HFFc6 (cell line): ENCODE data around the gene PCBD1. TPM values are rescaled to one million over a fixed set of nuclear protein-coding genes. Genes with fewer than 3 reads are reported as not detected.

ENCODE experiments used
- DNase-seq: peaks from one replicate; pipeline ENCODE4 v3.0.0-alpha.2; 2018
- H3K27ac Mint-ChIP-seq: 2 replicates; pipeline ENCODE4 v1.8.0; 2020; ENCODE audit warnings: mild to moderate bottlenecking, mixed read lengths
- H3K27me3 Mint-ChIP-seq: 2 replicates; pipeline ENCODE4 v1.8.0; 2021; ENCODE audit warnings: mild to moderate bottlenecking, moderate library complexity, mixed read lengths; ENCODE audit not compliant: insufficient read depth
- H3K36me3 Mint-ChIP-seq: 2 replicates; pipeline ENCODE4 v1.8.0; 2021; ENCODE audit warnings: low read depth, mixed read lengths
- H3K4me1 Mint-ChIP-seq: 2 replicates; pipeline ENCODE4 v1.8.0; 2020; ENCODE audit warnings: low read depth, mixed read lengths
- H3K4me3 Mint-ChIP-seq: 2 replicates; pipeline ENCODE4 v1.8.0; 2020; ENCODE audit warnings: mild to moderate bottlenecking, moderate library complexity, mixed read lengths
- H3K9me3 Mint-ChIP-seq: 2 replicates; pipeline ENCODE4 v1.8.0; 2020; ENCODE audit warnings: mild to moderate bottlenecking, mixed read lengths
- total RNA-seq, 6 experiments: library from RNA; stranded (reverse); fragmentation: NEBNext Ultra II Directional; extraction: Animal tissue kit (Norgen Biotek cat#: 25700); gene quantifications; 2 replicates in 1 of 6; 3 replicates in 5 of 6; pipeline ENCODE4 v1.2.3, GENCODE V29; 2021
- TF ChIP-seq, protein P1 (sequence below): fragments of 200-600 bp; sonication (generic); IDR thresholded peaks from 2 replicates; pipeline ENCODE4 v1.5.0; 2021; ENCODE audit warnings: antibody characterized with exemption, mild to moderate bottlenecking

PCBD1 gene
- total RNA-seq, 6 experiments from 2014 or later: 36.4 to 55.7 (median 37.7) TPM

DNA sequence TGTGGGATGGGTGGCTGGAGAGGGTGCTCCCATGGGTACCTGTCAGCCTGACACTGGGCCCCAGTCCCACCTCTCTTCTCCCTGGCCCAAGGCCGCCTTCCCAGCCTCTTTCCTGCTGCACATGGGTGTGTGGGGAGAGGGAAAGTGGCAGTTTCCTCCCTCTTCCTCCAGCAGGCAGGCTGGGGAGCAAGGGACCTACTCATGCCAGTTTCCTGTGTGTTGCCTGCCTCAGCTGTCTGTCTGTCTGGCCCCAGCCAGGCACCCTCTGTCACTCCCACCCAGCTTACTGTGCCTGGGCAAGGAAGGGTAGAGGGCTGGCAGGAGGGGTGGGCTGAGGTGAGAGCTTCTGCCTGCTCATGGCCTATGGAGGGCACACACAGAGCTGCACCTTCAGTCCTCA, 46.3 kb upstream of the PCBD1 start:
- Mint-ChIP-seq H3K4me3 (no peak overlapping the region), H3K4me1 (peaks cover 11% of the 10 kb centered on the region), H3K9me3 (no peaks in the 10 kb centered on the region), H3K36me3 (no peaks in the 10 kb centered on the region), H3K27ac (no peak overlapping the region), H3K27me3 (peaks cover 46% of the 10 kb centered on the region)
- no peak for DNase-seq
- TF ChIP-seq, protein P1, sequence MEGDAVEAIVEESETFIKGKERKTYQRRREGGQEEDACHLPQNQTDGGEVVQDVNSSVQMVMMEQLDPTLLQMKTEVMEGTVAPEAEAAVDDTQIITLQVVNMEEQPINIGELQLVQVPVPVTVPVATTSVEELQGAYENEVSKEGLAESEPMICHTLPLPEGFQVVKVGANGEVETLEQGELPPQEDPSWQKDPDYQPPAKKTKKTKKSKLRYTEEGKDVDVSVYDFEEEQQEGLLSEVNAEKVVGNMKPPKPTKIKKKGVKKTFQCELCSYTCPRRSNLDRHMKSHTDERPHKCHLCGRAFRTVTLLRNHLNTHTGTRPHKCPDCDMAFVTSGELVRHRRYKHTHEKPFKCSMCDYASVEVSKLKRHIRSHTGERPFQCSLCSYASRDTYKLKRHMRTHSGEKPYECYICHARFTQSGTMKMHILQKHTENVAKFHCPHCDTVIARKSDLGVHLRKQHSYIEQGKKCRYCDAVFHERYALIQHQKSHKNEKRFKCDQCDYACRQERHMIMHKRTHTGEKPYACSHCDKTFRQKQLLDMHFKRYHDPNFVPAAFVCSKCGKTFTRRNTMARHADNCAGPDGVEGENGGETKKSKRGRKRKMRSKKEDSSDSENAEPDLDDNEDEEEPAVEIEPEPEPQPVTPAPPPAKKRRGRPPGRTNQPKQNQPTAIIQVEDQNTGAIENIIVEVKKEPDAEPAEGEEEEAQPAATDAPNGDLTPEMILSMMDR: no peak

- DNase-seq: no peak
- H3K4me1 Mint-ChIP-seq: peaks cover 13% of the 10 kb centered on the region
- TF ChIP-seq, protein P1: no peak
- H3K4me3 Mint-ChIP-seq: no peak overlapping the region
- no peaks in the 10 kb centered on the region for H3K36me3 Mint-ChIP-seq
- no peaks in the 10 kb centered on the region for H3K9me3 Mint-ChIP-seq
- no peak overlapping the region for H3K27ac Mint-ChIP-seq
- peaks cover 45% of the 10 kb centered on the region for H3K27me3 Mint-ChIP-seq
These were observed 44.2 kb upstream of the PCBD1 start for GRCh38 chr10:70932392-70933196.

DNA sequence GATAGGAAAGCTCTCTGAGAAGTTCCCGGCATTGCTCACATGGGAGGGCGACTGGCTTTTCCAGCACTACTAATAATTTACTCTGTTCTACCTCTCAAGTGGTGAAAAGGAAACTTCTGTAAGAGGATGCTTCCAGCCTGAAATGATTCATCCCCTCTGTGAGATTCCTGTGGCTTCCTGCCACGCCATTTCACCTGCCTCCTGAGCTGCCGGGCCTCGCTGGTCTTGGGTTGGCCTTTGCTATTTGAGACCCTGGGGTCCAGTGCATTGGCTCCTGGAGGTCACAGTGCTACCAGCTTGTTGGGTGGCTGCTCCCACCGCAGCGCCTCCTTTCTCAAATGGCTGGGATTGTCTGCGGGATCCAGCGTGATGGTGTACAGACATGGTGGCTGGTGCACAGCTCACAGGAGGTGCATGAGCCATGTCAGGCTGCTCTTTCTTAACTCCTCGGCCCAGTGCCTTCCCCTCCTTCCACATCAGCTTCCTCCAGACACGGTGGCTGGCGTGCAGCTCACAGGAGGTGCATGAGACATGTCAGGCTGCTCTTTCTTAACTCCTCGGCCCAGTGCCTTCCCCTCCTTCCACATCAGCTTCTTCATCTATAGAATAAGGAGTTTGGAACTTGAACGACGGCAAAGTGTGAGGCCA, 42.9 kb upstream of the PCBD1 start:
- TF ChIP-seq, protein P1: 0 out of 2 replicates have a peak, but pooled peaks have one; percentile 19
- peak; percentile 29 for DNase-seq
- no peak overlapping the region for H3K27ac Mint-ChIP-seq
- H3K4me1 Mint-ChIP-seq: peaks cover 16% of the 10 kb centered on the region
- H3K4me3 Mint-ChIP-seq: no peak overlapping the region
- no peaks in the 10 kb centered on the region for H3K36me3 Mint-ChIP-seq
- H3K27me3 Mint-ChIP-seq: peaks cover 43% of the 10 kb centered on the region
- H3K9me3 Mint-ChIP-seq: no peaks in the 10 kb centered on the region

GRCh38 chr10:70930263-70931000, 42.1 kb upstream of the PCBD1 start:
- peaks cover 42% of the 10 kb centered on the region for H3K27me3 Mint-ChIP-seq
- H3K27ac Mint-ChIP-seq: no peak overlapping the region
- peaks cover 16% of the 10 kb centered on the region for H3K4me1 Mint-ChIP-seq
- no peaks in the 10 kb centered on the region for H3K9me3 Mint-ChIP-seq
- H3K36me3 Mint-ChIP-seq: no peaks in the 10 kb centered on the region
- TF ChIP-seq, protein P1: no peak
- no peak for DNase-seq
- no peak overlapping the region for H3K4me3 Mint-ChIP-seq

DNA sequence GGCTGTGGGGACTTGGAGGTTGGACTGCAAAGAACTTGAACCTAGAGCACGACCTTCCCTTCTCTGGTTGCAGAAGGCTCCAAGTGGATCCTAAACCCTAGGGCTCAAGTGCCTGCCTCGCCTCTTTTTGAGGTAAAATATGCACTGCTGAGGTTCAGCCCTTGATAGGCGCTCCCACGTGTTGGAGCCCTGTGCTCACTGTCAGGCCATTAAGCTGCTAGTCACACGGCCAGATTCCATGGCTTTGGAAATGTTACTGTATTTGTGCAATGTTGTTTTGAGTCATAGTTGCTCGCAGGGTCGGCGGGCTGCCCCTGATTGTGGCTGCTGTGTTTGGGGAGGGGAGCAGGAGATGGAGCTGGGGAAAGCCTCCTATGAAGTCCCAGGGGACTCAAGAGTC, 39.8 kb upstream of the PCBD1 start:
- Mint-ChIP-seq H3K4me3 (no peak overlapping the region), H3K36me3 (no peaks in the 10 kb centered on the region), H3K9me3 (no peaks in the 10 kb centered on the region), H3K27ac (no peak overlapping the region), H3K4me1 (peaks cover 16% of the 10 kb centered on the region), H3K27me3 (peaks cover 50% of the 10 kb centered on the region)
- TF ChIP-seq, protein P1: no peak
- DNase-seq: no peak
